Activated naive CD8-positive, alpha-beta T cell treated with anti-CD3 and anti-CD28 coated beads, Interleukin-2, amount 10 ng/mL, durations not matched to agents 7 days and 5 days (primary cell): Measurements from ENCODE around the gene UVRAG. TPM values are rescaled to one million over a fixed set of nuclear protein-coding genes. Genes with fewer than 3 reads are reported as not detected.

Source experiments
- ATAC-seq: fragments of 150-1000 bp; cut with Tn5 transposase; one replicate; pipeline ENCODE4 v1.10.0; 2021; ENCODE audit warnings: low read depth, moderate library complexity
- POLR2A ChIA-PET: fragments of 350-600 bp; sonication (Branson Sonifier 250); formaldehyde crosslinking; loops from one replicate; lab custom pipeline; 2021; ENCODE audit warnings: antibody characterized with exemption; lab: Charles Lee
- DNase-seq: peaks from one replicate; pipeline ENCODE4 v3.0.0; 2021
- H3K27ac Mint-ChIP-seq: one replicate; pipeline ENCODE4 v1.8.0; 2022; ENCODE audit warnings: mild to moderate bottlenecking, mixed read lengths
- H3K27me3 Mint-ChIP-seq: one replicate; pipeline ENCODE4 v1.8.0; 2022; ENCODE audit warnings: mild to moderate bottlenecking, moderate library complexity, mixed read lengths
- H3K36me3 Mint-ChIP-seq: one replicate; pipeline ENCODE4 v1.8.0; 2021; ENCODE audit warnings: mild to moderate bottlenecking, mixed read lengths
- H3K4me1 Mint-ChIP-seq: one replicate; pipeline ENCODE4 v1.8.0; 2021; ENCODE audit warnings: mixed read lengths
- H3K4me3 Mint-ChIP-seq: one replicate; pipeline ENCODE4 v1.8.0; 2022; ENCODE audit warnings: mild to moderate bottlenecking, moderate library complexity, mixed read lengths
- H3K9me3 Mint-ChIP-seq: one replicate; pipeline ENCODE4 v1.8.0; 2021; ENCODE audit warnings: mixed read lengths
- total RNA-seq, 2 experiments: library from RNA; stranded (reverse); gene quantifications; one replicate each; pipeline ENCODE4 v1.2.3, GENCODE V29; 2021

Gene UVRAG
- total RNA-seq, 2 experiments from 2014 or later: 22.3 to 22.6 TPM

- no peak overlapping the region for H3K27ac Mint-ChIP-seq
- POLR2A ChIA-PET: no interaction called here
- H3K4me3 Mint-ChIP-seq: no peak overlapping the region
- DNase-seq: no peak
- ATAC-seq: no peak
- peaks cover 14% of the 10 kb centered on the region for H3K4me1 Mint-ChIP-seq
- H3K9me3 Mint-ChIP-seq: no peaks in the 10 kb centered on the region
- no peaks in the 10 kb centered on the region for H3K36me3 Mint-ChIP-seq
- no peaks in the 10 kb centered on the region for H3K27me3 Mint-ChIP-seq
Observed at GRCh38 chr11:76172583-76172982, 357.6 kb downstream of the UVRAG start.

DNA sequence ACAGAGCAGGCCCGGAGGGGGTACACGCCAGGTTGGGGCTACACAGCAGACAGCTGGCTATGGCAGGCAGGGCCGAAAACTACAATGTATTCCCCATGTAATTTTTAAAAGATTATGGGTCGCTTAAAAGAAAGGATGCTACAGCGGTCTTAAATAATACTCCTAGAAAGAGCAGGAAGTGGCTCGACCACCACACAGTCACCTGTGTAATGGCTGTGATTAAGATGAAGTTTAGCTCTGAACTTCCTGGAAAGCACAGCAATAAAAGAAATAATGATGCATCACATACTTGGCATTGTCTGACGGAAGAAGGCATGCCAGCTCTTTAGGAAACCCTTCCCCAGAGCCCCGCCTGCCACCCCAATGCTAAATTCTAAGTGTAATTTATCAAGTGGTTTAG lies 358.7 kb downstream of the UVRAG start:
- Mint-ChIP-seq H3K27ac (no peak overlapping the region), H3K27me3 (no peaks in the 10 kb centered on the region), H3K36me3 (no peaks in the 10 kb centered on the region), H3K4me3 (peak overlapping the region; percentile 2), H3K4me1 (peaks cover 14% of the 10 kb centered on the region), H3K9me3 (no peaks in the 10 kb centered on the region)
- POLR2A ChIA-PET: no interaction called here
- no peak for DNase-seq
- ATAC-seq: peak; percentile 60

- DNase-seq: no peak
- no peak overlapping the region for H3K4me3 Mint-ChIP-seq
- POLR2A ChIA-PET: no interaction called here
- H3K27ac Mint-ChIP-seq: no peak overlapping the region
- H3K4me1 Mint-ChIP-seq: peaks cover 14% of the 10 kb centered on the region
- H3K27me3 Mint-ChIP-seq: no peaks in the 10 kb centered on the region
- no peaks in the 10 kb centered on the region for H3K36me3 Mint-ChIP-seq
- ATAC-seq: no peak
- H3K9me3 Mint-ChIP-seq: no peaks in the 10 kb centered on the region
Observed at GRCh38 chr11:76174330-76174729, 359.3 kb downstream of the UVRAG start.

DNA sequence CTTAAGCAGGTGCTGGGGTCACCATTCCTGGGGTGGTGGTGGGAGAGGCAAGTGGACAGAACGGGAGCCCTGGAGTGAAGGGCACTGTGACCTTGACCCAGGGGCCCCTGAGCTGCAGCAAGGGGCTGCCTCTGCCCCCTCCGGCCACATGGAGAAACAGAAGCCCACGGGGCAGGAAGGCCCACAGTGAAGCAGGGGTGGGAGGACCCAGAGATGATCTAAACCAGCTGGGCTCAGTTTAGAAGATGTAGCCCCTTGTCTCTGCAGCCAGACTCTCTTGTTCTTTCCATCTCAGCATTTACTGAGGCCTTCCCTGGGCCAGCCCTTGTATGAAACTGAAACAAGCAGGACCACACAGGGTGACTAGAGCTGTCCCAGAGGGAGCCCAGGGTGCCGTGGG lies 360.8 kb downstream of the UVRAG start:
- POLR2A ChIA-PET: no interaction called here
- no peak for ATAC-seq
- DNase-seq: no peak
- Mint-ChIP-seq H3K27me3 (no peaks in the 10 kb centered on the region), H3K36me3 (no peaks in the 10 kb centered on the region), H3K27ac (no peak overlapping the region), H3K4me3 (no peak overlapping the region), H3K9me3 (no peaks in the 10 kb centered on the region), H3K4me1 (peaks cover 14% of the 10 kb centered on the region)

- ATAC-seq: no peak
- Mint-ChIP-seq H3K4me3 (no peak overlapping the region), H3K36me3 (no peaks in the 10 kb centered on the region), H3K9me3 (no peaks in the 10 kb centered on the region), H3K27me3 (no peaks in the 10 kb centered on the region), H3K4me1 (peaks cover 14% of the 10 kb centered on the region), H3K27ac (no peak overlapping the region)
- no peak for DNase-seq
- POLR2A ChIA-PET: no interaction called here
Observed at GRCh38 chr11:76176463-76176862, 361.5 kb downstream of the UVRAG start.

DNA sequence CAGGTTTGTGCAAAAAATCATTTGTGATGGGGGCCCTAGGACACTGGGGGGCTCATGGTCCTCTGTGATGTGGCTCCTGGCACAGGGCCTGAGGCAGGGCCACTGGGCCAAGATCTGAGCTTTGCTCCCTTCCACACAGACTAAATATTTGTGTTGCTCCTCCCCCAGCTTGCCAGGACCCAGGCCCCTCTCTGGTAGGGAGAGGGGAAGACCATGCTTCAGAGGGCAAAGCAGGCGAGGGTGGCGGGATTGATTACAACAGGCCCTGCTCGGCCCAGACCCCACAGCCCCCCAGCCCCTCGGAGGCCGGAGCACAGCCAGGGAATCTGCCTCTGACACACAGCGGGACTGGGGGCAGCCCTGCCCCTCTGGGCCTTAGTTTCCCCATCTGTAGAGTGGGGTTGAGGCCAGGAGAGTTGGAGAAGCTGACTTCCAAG lies 362.3 kb downstream of the UVRAG start:
- no peak overlapping the region for H3K27ac Mint-ChIP-seq
- POLR2A ChIA-PET: no interaction called here
- H3K36me3 Mint-ChIP-seq: no peaks in the 10 kb centered on the region
- DNase-seq: no peak
- peaks cover 14% of the 10 kb centered on the region for H3K4me1 Mint-ChIP-seq
- H3K4me3 Mint-ChIP-seq: no peak overlapping the region
- no peaks in the 10 kb centered on the region for H3K27me3 Mint-ChIP-seq
- H3K9me3 Mint-ChIP-seq: no peaks in the 10 kb centered on the region
- ATAC-seq: no peak

DNA sequence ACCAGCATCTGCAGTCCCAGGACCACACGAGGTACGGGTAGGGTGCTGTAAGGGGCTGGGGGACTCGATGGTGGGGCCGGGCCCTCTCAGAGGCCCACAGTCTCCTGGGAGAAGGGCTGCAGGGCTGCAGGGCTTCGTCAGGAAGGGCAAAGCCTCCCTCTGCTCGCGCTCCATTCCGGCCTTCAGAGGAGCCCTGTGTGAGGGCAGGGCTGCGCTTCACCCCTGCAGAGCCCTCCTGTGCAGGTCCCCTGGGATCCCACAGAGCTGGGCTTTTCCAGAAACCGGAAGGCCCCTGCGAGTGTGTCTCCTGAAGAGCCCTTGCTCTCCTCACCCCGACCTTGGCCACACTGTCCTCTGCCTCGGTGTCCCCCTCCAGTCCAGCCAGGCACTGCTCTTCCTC lies 364.1 kb downstream of the UVRAG start:
- POLR2A ChIA-PET: no interaction called here
- H3K4me1 Mint-ChIP-seq: peaks cover 4% of the 10 kb centered on the region
- no peak overlapping the region for H3K4me3 Mint-ChIP-seq
- H3K27me3 Mint-ChIP-seq: no peaks in the 10 kb centered on the region
- H3K36me3 Mint-ChIP-seq: no peaks in the 10 kb centered on the region
- no peaks in the 10 kb centered on the region for H3K9me3 Mint-ChIP-seq
- no peak overlapping the region for H3K27ac Mint-ChIP-seq
- ATAC-seq (no peak), DNase-seq (no peak)

DNA sequence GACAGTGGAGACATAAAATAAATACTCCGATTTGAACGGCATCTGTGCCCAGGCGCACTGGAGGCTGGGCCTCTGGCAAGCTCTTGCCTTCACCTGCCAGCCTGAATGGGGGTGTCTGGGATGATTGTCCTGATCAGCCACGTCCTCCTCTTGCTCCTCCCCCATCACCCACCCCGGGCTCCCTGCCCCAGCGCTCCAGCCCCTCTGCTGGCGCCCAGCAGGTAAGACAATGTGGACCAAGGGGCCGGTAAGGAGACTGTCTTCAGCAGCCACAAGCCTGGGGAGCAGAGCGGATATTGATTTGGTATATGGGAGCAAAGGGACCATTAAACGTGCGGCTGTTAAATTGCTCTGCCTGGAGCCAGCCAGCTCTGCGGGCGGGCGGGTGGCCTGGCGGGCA lies 366.4 kb downstream of the UVRAG start:
- no peaks in the 10 kb centered on the region for H3K27me3 Mint-ChIP-seq
- no peaks in the 10 kb centered on the region for H3K36me3 Mint-ChIP-seq
- H3K9me3 Mint-ChIP-seq: no peaks in the 10 kb centered on the region
- H3K4me1 Mint-ChIP-seq: no peaks in the 10 kb centered on the region
- ATAC-seq: no peak
- H3K4me3 Mint-ChIP-seq: no peak overlapping the region
- no peak overlapping the region for H3K27ac Mint-ChIP-seq
- no peak for DNase-seq
- POLR2A ChIA-PET: no interaction called here

DNA sequence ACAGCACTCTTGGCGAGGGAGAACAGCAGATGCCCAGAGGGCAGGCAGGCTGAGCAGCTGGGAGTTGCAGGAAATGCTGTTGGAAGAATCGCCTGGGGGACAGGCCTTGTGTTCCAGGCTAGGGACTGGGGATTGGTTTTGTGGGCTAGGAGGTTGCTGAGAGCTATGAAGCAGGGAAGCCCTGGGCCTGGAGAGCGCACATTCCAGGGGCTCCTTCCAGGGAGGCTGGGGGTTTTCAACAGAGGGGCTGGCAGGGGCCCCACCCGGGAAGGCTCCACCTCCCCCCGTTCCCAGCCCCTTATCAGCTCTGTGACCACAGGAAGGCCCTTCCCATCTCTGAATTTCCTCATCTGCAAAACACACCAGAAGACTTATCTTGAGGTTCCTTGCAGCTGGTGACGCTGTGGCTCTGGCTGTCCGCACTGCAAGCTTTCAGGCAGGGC lies 369.6 kb downstream of the UVRAG start:
- POLR2A ChIA-PET: no interaction called here
- H3K36me3 Mint-ChIP-seq: no peaks in the 10 kb centered on the region

DNA sequence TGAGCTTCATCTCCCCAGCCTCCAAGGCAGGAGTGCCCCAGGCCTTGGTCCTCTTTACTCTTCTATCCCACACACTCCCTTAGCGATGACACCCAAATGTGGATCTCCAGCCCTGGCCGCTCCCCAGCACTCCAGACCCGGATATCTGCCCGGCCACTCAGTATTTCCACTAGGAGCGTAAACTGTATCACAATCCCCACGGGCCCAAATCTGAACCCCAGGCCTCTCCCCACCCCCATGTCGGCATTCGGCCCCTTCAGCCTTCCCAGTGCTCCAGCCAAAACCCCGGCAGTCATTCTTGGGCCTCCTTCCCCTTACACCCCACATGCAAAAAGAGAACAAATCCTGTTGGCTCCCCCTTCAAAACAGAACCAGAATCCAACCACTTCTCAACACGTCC lies 370.5 kb downstream of the UVRAG start:
- Mint-ChIP-seq H3K36me3 (no peaks in the 10 kb centered on the region), H3K9me3 (no peaks in the 10 kb centered on the region), H3K27ac (no peak overlapping the region)

More for the DNA sequence above, 369.6 kb downstream of the UVRAG start:
- H3K9me3 Mint-ChIP-seq: no peaks in the 10 kb centered on the region
- DNase-seq: no peak
- H3K4me1 Mint-ChIP-seq: no peaks in the 10 kb centered on the region
- ATAC-seq: no peak
- H3K4me3 Mint-ChIP-seq: no peak overlapping the region
- H3K27me3 Mint-ChIP-seq: no peaks in the 10 kb centered on the region
- no peak overlapping the region for H3K27ac Mint-ChIP-seq

GRCh38 chr11:76185931-76186401 lies 371.0 kb downstream of the UVRAG start:
- POLR2A ChIA-PET: no interaction called here
- no peak overlapping the region for H3K4me3 Mint-ChIP-seq

More for the DNA sequence above, 370.5 kb downstream of the UVRAG start:
- H3K4me1 Mint-ChIP-seq: no peaks in the 10 kb centered on the region
- ATAC-seq: no peak
- no peak overlapping the region for H3K4me3 Mint-ChIP-seq
- POLR2A ChIA-PET: no interaction called here
- H3K27me3 Mint-ChIP-seq: no peaks in the 10 kb centered on the region
- no peak for DNase-seq

GRCh38 chr11:76186776-76187279 lies 371.8 kb downstream of the UVRAG start:
- POLR2A ChIA-PET: no interaction called here
- Mint-ChIP-seq H3K4me1 (no peaks in the 10 kb centered on the region), H3K27ac (no peak overlapping the region), H3K27me3 (no peaks in the 10 kb centered on the region), H3K9me3 (no peaks in the 10 kb centered on the region), H3K36me3 (no peaks in the 10 kb centered on the region), H3K4me3 (no peak overlapping the region)
- no peak for DNase-seq
- no peak for ATAC-seq

More at GRCh38 chr11:76185931-76186401, 371.0 kb downstream of the UVRAG start:
- H3K4me1 Mint-ChIP-seq: no peaks in the 10 kb centered on the region
- ATAC-seq (no peak), DNase-seq (no peak)
- H3K27me3 Mint-ChIP-seq: no peaks in the 10 kb centered on the region
- H3K9me3 Mint-ChIP-seq: no peaks in the 10 kb centered on the region
- no peak overlapping the region for H3K27ac Mint-ChIP-seq
- H3K36me3 Mint-ChIP-seq: no peaks in the 10 kb centered on the region

- Mint-ChIP-seq H3K9me3 (no peaks in the 10 kb centered on the region), H3K27me3 (no peaks in the 10 kb centered on the region), H3K4me1 (peaks cover 1% of the 10 kb centered on the region), H3K27ac (no peak overlapping the region), H3K4me3 (no peak overlapping the region), H3K36me3 (no peaks in the 10 kb centered on the region)
- ATAC-seq: no peak
- DNase-seq: no peak
- POLR2A ChIA-PET: no interaction called here
Observed at GRCh38 chr11:76188873-76189272, 373.9 kb downstream of the UVRAG start.

GRCh38 chr11:76189682-76190081 lies 374.7 kb downstream of the UVRAG start:
- ATAC-seq (no peak), DNase-seq (no peak)
- Mint-ChIP-seq H3K27me3 (no peaks in the 10 kb centered on the region), H3K4me3 (no peak overlapping the region), H3K27ac (no peak overlapping the region), H3K4me1 (peaks cover 1% of the 10 kb centered on the region), H3K9me3 (no peaks in the 10 kb centered on the region), H3K36me3 (no peaks in the 10 kb centered on the region)
- POLR2A ChIA-PET: no interaction called here
